ENCODE measurements around the gene GKAP1.
"Not testable (repeated sequence)": the region's sequence is repeated elsewhere in the genome, so short reads cannot be mapped to it uniquely, and the experiment has no call there.

GKAP1 gene

GRCh38 chr9:83817356-83818278, at the start of gene GKAP1:
Gene GKAP1 (minus strand): TSS chr9:83817769. CDS start chr9:83806517, 11,252 bp downstream.
- DNase-seq, result peak; percentile 11 to 88 (median 74)

- DNase-seq, result not testable (repeated sequence)
Measured at GRCh38 chr9:83849895-83850294, 32.3 kb upstream of the GKAP1 start.

GRCh38 chr9:83837070-83837643, 19.6 kb upstream of the GKAP1 start:
- DNase-seq, result not testable (repeated sequence)

- DNase-seq, result not testable (repeated sequence)
Measured at GRCh38 chr9:83830426-83831071, 13.0 kb upstream of the GKAP1 start.

GRCh38 chr9:83824986-83825623, 7.5 kb upstream of the GKAP1 start:
- not testable (repeated sequence) for DNase-seq

GRCh38 chr9:83817011-83817355, 586 bp downstream of the GKAP1 start:
- DNase-seq, result peak in 3 of 14 donors; percentile 39 to 73 (median 64)

- DNase-seq, result not testable (repeated sequence)
Measured at GRCh38 chr9:83815120-83815519, 2.4 kb downstream of the GKAP1 start.

- not testable (repeated sequence) for DNase-seq
Measured at GRCh38 chr9:83809213-83809612, 8.4 kb downstream of the GKAP1 start.

GRCh38 chr9:83804454-83804853, 13.1 kb downstream of the GKAP1 start:
- not testable (repeated sequence) for DNase-seq

GRCh38 chr9:83803941-83804340, 13.6 kb downstream of the GKAP1 start:
- DNase-seq, result not testable (repeated sequence)

- no peak for DNase-seq
Measured at GRCh38 chr9:83800236-83801033, 17.1 kb downstream of the GKAP1 start.

- no peak for DNase-seq
Measured at GRCh38 chr9:83794051-83794450, 23.5 kb downstream of the GKAP1 start.

GRCh38 chr9:83792746-83793145, 24.8 kb downstream of the GKAP1 start:
- no peak for DNase-seq

- DNase-seq, result no peak
Measured at GRCh38 chr9:83778164-83778563, 39.4 kb downstream of the GKAP1 start.

- DNase-seq, result no peak
Measured at GRCh38 chr9:83775932-83776331, 41.6 kb downstream of the GKAP1 start.

- DNase-seq, result no peak
Measured at GRCh38 chr9:83772860-83773259, 44.7 kb downstream of the GKAP1 start.

GRCh38 chr9:83765376-83765775, 52.2 kb downstream of the GKAP1 start:
- DNase-seq, result no peak

GRCh38 chr9:83754383-83754977, 63.1 kb downstream of the GKAP1 start:
- DNase-seq, result no peak

GRCh38 chr9:83749706-83750105, 67.9 kb downstream of the GKAP1 start:
- DNase-seq, result no peak

GRCh38 chr9:83744206-83744605, 73.4 kb downstream of the GKAP1 start:
- no peak for DNase-seq

GRCh38 chr9:83733739-83734138, 83.8 kb downstream of the GKAP1 start:
- no peak for DNase-seq

Measured in C1 segment of cervical spinal cord (tissue), 14 donors.